Activated B cell treated with CpG ODN at 0.5 μM for 24 hours (primary cell): Measurements from ENCODE around the gene NUAK2. TPM values are rescaled to one million over a fixed set of nuclear protein-coding genes. Genes with fewer than 3 reads are reported as not detected.

Experiments
- ATAC-seq: fragments of 200-7000 bp; cut with Tn5 transposase; one replicate; pipeline ENCODE4 v1.10.0; 2021; ENCODE audit warnings: low read depth, mild to moderate bottlenecking, moderate library complexity
- CTCF ChIA-PET: fragments of 350-600 bp; sonication (Branson Sonifier 250); formaldehyde crosslinking; loops from one replicate; lab custom pipeline; 2021; ENCODE audit warnings: antibody characterized with exemption; lab: Charles Lee
- POLR2A ChIA-PET: fragments of 350-600 bp; sonication (Branson Sonifier 250); formaldehyde crosslinking; loops from one replicate; lab custom pipeline; 2021; ENCODE audit warnings: antibody characterized with exemption; lab: Charles Lee
- DNase-seq: peaks from one replicate; pipeline ENCODE4 v3.0.0; 2022
- H3K27ac Mint-ChIP-seq: one replicate; pipeline ENCODE4 v1.8.0; 2020; ENCODE audit warnings: mixed read lengths
- H3K27me3 Mint-ChIP-seq: one replicate; pipeline ENCODE4 v1.8.0; 2021; ENCODE audit warnings: mixed read lengths
- H3K36me3 Mint-ChIP-seq: one replicate; pipeline ENCODE4 v1.8.0; 2021; ENCODE audit warnings: low read depth, mixed read lengths
- H3K4me1 Mint-ChIP-seq: one replicate; pipeline ENCODE4 v1.8.0; 2021; ENCODE audit warnings: mixed read lengths
- H3K4me3 Mint-ChIP-seq: one replicate; pipeline ENCODE4 v1.8.0; 2020; ENCODE audit warnings: mild to moderate bottlenecking, mixed read lengths
- H3K9me3 Mint-ChIP-seq: one replicate; pipeline ENCODE4 v1.8.0; 2020; ENCODE audit warnings: mixed read lengths
- intact Hi-C: fragments of 100-400 bp; cut with micrococcal nuclease; formaldehyde crosslinking; loops from one replicate; pipeline ENCODE4 v1.15.1; 2024
- total RNA-seq: library from RNA; stranded (reverse); gene quantifications from 2 replicates; pipeline ENCODE4 v1.2.3, GENCODE V29; 2022
- TF ChIP-seq, protein P1 (sequence below): fragments of 200-600 bp; IDR thresholded peaks from one replicate; pipeline ENCODE4 v1.8.0; 2022; ENCODE audit warnings: antibody characterized with exemption, mild to moderate bottlenecking

Gene NUAK2
- total RNA-seq, 1 donor from 2014 or later: 26.2 TPM

DNA sequence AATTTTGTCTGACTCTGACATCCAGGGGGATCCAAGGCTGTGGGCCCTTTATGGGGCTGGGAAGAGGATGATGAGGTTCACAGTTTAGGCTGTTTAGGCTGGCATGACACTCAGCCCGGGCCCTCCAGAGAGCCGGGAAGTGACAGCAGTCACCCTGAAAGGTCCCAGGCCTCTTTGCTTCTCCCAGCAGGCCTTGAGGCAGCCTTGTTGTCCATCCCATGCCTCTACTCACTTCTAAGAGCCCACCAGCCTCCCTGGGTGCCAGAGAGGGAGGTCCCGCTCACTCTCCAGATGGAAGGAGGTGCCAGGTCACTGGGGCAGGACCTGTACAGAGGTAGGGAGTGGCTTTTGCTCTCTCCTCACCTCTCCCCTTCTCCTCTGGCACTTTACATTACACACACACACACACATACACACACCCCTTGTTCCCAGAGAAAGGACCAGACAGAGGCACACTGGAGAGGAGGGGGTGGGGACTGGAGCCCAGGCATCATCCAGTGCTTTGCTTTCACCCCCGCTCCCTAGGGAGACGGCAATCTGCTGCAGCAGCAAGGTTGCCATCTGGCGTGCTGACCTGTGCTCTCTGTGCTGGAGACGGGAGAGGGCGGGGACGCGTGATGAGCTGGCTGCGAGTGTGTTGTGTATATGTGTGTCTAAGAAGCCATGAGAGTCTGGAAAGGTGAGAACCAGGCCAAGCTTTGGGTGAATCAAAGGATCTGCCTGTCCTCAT, 30.6 kb upstream of the NUAK2 start:
- no peak overlapping the region for H3K4me3 Mint-ChIP-seq
- no peaks in the 10 kb centered on the region for H3K9me3 Mint-ChIP-seq
- TF ChIP-seq, protein P1, sequence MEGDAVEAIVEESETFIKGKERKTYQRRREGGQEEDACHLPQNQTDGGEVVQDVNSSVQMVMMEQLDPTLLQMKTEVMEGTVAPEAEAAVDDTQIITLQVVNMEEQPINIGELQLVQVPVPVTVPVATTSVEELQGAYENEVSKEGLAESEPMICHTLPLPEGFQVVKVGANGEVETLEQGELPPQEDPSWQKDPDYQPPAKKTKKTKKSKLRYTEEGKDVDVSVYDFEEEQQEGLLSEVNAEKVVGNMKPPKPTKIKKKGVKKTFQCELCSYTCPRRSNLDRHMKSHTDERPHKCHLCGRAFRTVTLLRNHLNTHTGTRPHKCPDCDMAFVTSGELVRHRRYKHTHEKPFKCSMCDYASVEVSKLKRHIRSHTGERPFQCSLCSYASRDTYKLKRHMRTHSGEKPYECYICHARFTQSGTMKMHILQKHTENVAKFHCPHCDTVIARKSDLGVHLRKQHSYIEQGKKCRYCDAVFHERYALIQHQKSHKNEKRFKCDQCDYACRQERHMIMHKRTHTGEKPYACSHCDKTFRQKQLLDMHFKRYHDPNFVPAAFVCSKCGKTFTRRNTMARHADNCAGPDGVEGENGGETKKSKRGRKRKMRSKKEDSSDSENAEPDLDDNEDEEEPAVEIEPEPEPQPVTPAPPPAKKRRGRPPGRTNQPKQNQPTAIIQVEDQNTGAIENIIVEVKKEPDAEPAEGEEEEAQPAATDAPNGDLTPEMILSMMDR: no peak
- peaks cover 50% of the 10 kb centered on the region for H3K4me1 Mint-ChIP-seq
- DNase-seq (no peak), ATAC-seq (no peak)
- H3K27me3 Mint-ChIP-seq: peaks cover 2% of the 10 kb centered on the region
- intact Hi-C loops: loop anchor here (5.0 kb wide), 1 partner anchor 80 kb away; no protein-coding TSS in a partner anchor
- H3K36me3 Mint-ChIP-seq: no peaks in the 10 kb centered on the region
- no peak overlapping the region for H3K27ac Mint-ChIP-seq
- ChIA-PET POLR2A (no interaction called here), CTCF (interaction anchor here (2.4 to 7.4 kb wide), 4 partner anchors 16 to 172 kb away, joined by 7 to 114 read pairs (median 55); no protein-coding TSS in a partner anchor)

DNA sequence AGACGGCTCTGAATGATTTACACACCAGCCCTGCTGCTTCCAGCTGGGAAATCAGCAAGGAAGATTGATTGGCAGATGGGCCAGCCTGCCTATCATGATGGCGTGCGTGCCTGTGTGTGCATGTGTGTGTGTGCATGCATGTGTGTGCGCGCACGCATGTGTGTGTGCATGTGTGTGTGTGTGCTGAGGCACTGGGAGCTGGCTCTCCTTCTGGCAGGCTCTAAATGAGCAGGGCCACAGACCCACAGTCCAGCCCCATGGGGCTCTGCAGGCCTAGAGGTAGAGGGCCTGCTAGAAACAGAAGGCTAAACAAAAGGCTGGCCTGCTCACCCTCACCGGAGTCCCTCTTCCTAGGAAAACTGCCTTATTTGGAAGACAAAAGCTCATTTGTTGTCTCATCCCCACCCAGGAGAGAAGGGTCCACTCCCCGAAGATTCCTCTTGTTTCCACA, 29.2 kb upstream of the NUAK2 start:
- H3K4me3 Mint-ChIP-seq: no peak overlapping the region
- no peak for DNase-seq
- intact Hi-C loops: loop anchor here (5.0 kb wide), 1 partner anchor 82 kb away; no protein-coding TSS in a partner anchor
- H3K36me3 Mint-ChIP-seq: no peaks in the 10 kb centered on the region
- TF ChIP-seq, protein P1: no peak
- H3K27me3 Mint-ChIP-seq: peaks cover 3% of the 10 kb centered on the region
- peaks cover 50% of the 10 kb centered on the region for H3K4me1 Mint-ChIP-seq
- ChIA-PET CTCF (interaction anchor here (0.6 to 4.9 kb wide), 10 partner anchors 12 to 174 kb away, joined by 3 to 27 read pairs (median 4); no protein-coding TSS in a partner anchor), POLR2A (interaction anchor here (0.6 kb wide), 1 partner anchor 76 kb away, joined by 5 read pairs; no protein-coding TSS in a partner anchor)
- no peak overlapping the region for H3K27ac Mint-ChIP-seq
- no peak for ATAC-seq
- H3K9me3 Mint-ChIP-seq: no peaks in the 10 kb centered on the region

DNA sequence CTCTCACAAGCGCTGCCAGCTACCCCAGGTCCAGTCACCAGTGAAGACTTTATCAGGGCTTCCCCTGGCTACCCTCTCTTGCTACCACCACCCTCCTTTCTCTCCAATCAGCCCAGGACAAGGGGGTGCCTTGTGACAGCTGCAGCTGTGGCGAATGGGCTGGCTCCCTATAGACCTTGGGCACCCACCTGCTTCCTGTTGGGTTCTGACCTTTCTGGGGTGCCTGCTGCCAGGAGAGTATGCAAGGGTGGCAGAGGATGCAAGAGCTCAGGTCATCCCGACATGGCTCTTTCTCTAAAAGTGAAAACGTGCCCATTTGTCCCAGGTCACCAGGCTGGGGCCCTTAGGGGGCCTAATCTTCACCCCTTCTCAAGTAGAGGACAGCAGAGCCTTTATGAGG, 28.6 kb upstream of the NUAK2 start:
- ChIA-PET CTCF (interaction anchor here (0.6 to 4.9 kb wide), 9 partner anchors 11 to 174 kb away, joined by 3 to 27 read pairs (median 5); no protein-coding TSS in a partner anchor), POLR2A (interaction anchor here (0.6 to 1.0 kb wide), 3 partner anchors 13 to 324 kb away, joined by 3 to 7 read pairs (median 5); no protein-coding TSS in a partner anchor)
- DNase-seq: no peak
- H3K4me3 Mint-ChIP-seq: peak overlapping the region; percentile 53
- H3K9me3 Mint-ChIP-seq: no peaks in the 10 kb centered on the region
- H3K27me3 Mint-ChIP-seq: peaks cover 2% of the 10 kb centered on the region
- H3K27ac Mint-ChIP-seq: no peak overlapping the region
- TF ChIP-seq, protein P1: no peak
- no peaks in the 10 kb centered on the region for H3K36me3 Mint-ChIP-seq
- peak; percentile 41 for ATAC-seq
- H3K4me1 Mint-ChIP-seq: peaks cover 50% of the 10 kb centered on the region
- intact Hi-C loops: loop anchor here (5.0 kb wide), 1 partner anchor 82 kb away; no protein-coding TSS in a partner anchor

- DNase-seq (no peak), ATAC-seq (peak; percentile 51)
- peaks cover 56% of the 10 kb centered on the region for H3K4me1 Mint-ChIP-seq
- no peaks in the 10 kb centered on the region for H3K9me3 Mint-ChIP-seq
- ChIA-PET POLR2A (interaction anchor here (0.7 to 1.2 kb wide), 3 partner anchors 12 to 29 kb away, joined by 3 read pairs; partner anchors contain the start of gene NUAK2), CTCF (interaction anchor here (0.9 to 4.9 kb wide), 10 partner anchors 10 to 308 kb away, joined by 3 to 27 read pairs (median 4); no protein-coding TSS in a partner anchor)
- intact Hi-C loops: no loop called here
- no peaks in the 10 kb centered on the region for H3K36me3 Mint-ChIP-seq
- H3K4me3 Mint-ChIP-seq: peak overlapping the region; percentile 62
- peak overlapping the region; percentile 87 for H3K27ac Mint-ChIP-seq
- TF ChIP-seq, protein P1: no peak
- H3K27me3 Mint-ChIP-seq: peaks cover 9% of the 10 kb centered on the region
Observed at GRCh38 chr1:205348554-205349487, 27.3 kb upstream of the NUAK2 start.
